T-helper 2 cell treated with Interferon-gamma antibody and Interleukin-4, amounts not matched to agents 5 μg/mL and 100 μg/mL, for 36 hours (primary cell): ENCODE data around the gene PDZD2.
"Not testable (repeated sequence)": the region's sequence is repeated elsewhere in the genome, so short reads cannot be mapped to it uniquely, and the experiment has no call there.

ENCODE experiments used
- DNase-seq: peaks from one replicate; pipeline ENCODE4 v3.0.0; 2021; ENCODE audit warnings: low spot score
- H3K27ac Mint-ChIP-seq: one replicate; pipeline ENCODE4 v1.8.0; 2021; ENCODE audit warnings: mild to moderate bottlenecking, mixed read lengths
- H3K27me3 Mint-ChIP-seq: one replicate; pipeline ENCODE4 v1.8.0; 2021; ENCODE audit warnings: low read depth, mixed read lengths
- H3K36me3 Mint-ChIP-seq: one replicate; pipeline ENCODE4 v1.8.0; 2021; ENCODE audit warnings: low read depth, mixed read lengths
- H3K4me1 Mint-ChIP-seq: one replicate; pipeline ENCODE4 v1.8.0; 2021; ENCODE audit warnings: low read depth, mixed read lengths
- H3K4me3 Mint-ChIP-seq: one replicate; pipeline ENCODE4 v1.8.0; 2022; ENCODE audit warnings: mild to moderate bottlenecking, moderate library complexity, mixed read lengths
- H3K9me3 Mint-ChIP-seq: one replicate; pipeline ENCODE4 v1.8.0; 2021; ENCODE audit warnings: mixed read lengths

Gene PDZD2

DNA sequence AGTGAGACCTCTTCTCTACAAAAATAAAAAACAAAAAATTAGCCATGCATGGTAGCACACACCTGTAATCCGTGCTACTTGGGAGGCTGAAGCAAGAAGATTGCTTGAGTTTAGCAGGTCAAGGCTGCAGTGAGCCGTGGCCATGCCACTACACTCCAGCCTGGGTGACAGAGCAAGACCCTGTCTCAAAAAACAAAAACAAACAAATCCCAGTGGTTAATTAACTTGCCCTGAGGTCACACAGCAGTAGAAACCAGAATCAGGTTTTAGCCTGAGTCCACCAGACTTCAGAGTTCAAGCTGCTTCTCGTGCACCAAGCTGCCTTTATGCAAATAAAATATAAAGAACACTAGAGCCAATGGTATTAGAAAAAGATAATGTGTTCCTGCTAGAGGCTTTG, 365.5 kb downstream of the PDZD2 start:
- no peaks in the 10 kb centered on the region for H3K27me3 Mint-ChIP-seq
- no peaks in the 10 kb centered on the region for H3K36me3 Mint-ChIP-seq
- H3K4me1 Mint-ChIP-seq = no peaks in the 10 kb centered on the region
- no peak overlapping the region for H3K4me3 Mint-ChIP-seq
- no peak for DNase-seq
- H3K9me3 Mint-ChIP-seq = no peaks in the 10 kb centered on the region
- H3K27ac Mint-ChIP-seq = no peak overlapping the region

DNA sequence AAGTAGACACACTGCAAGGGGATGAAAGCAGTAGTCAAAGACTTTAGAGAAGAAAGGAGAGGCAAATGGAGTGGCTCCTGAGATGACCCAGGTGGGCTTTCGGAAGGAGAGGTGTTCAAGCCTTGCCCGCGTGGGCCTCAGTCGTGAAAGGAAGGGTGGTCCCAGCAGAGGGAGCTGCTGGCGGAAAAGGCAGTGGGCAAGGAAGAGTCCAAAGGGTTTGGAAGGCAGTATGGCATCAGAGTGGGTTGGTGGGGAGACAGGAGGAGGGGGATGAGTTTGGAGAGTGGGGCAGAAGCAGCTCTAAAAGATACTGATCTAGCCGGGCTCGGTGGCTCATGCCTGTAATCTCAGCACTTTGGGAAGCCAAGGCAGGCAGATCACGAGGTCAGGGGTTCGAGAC, 369.8 kb downstream of the PDZD2 start:
- H3K27ac Mint-ChIP-seq = no peak overlapping the region
- no peak for DNase-seq
- no peaks in the 10 kb centered on the region for H3K4me1 Mint-ChIP-seq
- H3K4me3 Mint-ChIP-seq = no peak overlapping the region
- peaks cover 6% of the 10 kb centered on the region for H3K27me3 Mint-ChIP-seq
- H3K9me3 Mint-ChIP-seq = no peaks in the 10 kb centered on the region
- no peaks in the 10 kb centered on the region for H3K36me3 Mint-ChIP-seq

DNA sequence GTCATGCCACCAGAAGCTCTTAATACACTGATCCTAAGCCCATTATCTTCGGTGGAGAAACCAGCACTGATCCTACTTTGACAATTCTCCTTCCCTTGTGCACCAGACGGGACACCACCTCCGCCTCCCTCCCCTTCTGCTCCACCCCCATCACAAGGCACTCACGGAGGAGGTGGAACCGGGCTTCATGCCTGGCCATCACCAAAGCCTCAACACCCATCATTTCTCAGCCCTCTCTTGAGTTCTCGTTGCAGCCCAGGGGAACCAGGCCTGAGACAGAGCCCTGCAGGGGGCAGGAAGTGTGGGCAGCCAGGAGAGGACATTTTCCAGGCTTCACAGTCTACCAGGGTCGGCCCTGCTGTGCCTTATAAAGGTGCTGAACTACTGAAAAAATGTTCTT, 374.7 kb downstream of the PDZD2 start:
- H3K27me3 Mint-ChIP-seq = peaks cover 6% of the 10 kb centered on the region
- no peaks in the 10 kb centered on the region for H3K9me3 Mint-ChIP-seq
- H3K4me1 Mint-ChIP-seq = peaks cover 14% of the 10 kb centered on the region
- H3K36me3 Mint-ChIP-seq = no peaks in the 10 kb centered on the region
- no peak overlapping the region for H3K27ac Mint-ChIP-seq
- H3K4me3 Mint-ChIP-seq = no peak overlapping the region
- no peak for DNase-seq

DNA sequence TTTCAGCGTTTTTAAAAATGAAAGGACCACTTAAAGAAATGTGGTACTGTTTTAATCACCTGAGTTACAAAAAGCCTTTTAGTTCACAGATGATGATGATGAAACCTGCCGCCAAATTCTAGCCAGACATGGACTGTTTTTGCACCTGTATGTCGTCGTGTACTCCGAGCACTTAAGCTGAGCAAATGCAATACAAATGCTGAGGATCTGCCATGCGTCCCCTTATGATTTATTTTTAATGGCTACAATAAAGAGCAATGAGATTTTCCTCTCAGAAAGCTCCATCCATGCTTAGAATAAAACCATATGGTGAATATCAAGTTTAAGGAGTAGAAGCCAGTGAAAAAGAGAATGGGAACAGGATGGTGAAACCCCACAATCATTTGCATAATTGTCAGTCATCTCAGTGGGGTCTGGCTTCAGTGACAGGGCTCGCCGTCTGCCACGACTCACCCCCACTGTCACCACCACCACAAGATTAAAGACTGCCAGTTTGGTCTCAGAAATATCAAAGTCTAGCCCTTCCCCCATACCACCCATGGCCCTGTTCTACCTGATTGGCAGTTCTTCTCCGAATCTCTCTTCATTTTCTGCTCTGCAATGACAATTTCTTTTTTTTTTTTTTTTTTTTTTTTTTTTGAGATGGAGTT, 375.3 kb downstream of the PDZD2 start:
- Mint-ChIP-seq H3K9me3 (no peaks in the 10 kb centered on the region), H3K4me1 (peaks cover 15% of the 10 kb centered on the region), H3K27me3 (peaks cover 6% of the 10 kb centered on the region), H3K4me3 (no peak overlapping the region), H3K27ac (no peak overlapping the region), H3K36me3 (no peaks in the 10 kb centered on the region)
- DNase-seq = no peak

DNA sequence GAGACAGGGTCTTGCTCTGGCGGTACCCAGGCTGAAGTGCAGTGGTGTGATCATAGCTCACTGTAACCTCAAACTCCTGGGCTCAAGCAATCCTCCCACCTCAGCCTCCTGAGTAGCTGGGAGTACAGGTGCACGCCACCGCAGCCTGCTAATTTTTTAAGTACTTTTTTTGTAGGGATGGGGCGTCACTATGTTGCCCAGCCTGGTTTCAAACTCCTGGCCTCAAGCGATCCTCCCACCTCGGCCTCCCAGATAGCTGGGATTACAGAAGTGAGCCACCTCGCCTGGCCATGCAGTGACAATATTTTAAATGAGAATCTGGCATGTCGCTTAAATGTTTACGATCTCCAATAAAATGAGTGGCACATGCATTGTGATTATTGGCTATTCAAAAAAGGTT, 376.3 kb downstream of the PDZD2 start:
- not testable (repeated sequence) for H3K27me3 Mint-ChIP-seq, H3K36me3 Mint-ChIP-seq, H3K4me3 Mint-ChIP-seq, DNase-seq, H3K9me3 Mint-ChIP-seq, H3K27ac Mint-ChIP-seq
- H3K4me1 Mint-ChIP-seq = peaks cover 16% of the 10 kb centered on the region

- Mint-ChIP-seq H3K27ac (no peak overlapping the region), H3K4me3 (peak overlapping the region; percentile 18), H3K9me3 (no peaks in the 10 kb centered on the region), H3K36me3 (no peaks in the 10 kb centered on the region), H3K27me3 (peaks cover 6% of the 10 kb centered on the region), H3K4me1 (peaks cover 16% of the 10 kb centered on the region)
- no peak for DNase-seq
These were observed 378.9 kb downstream of the PDZD2 start for GRCh38 chr5:32017692-32018367.

- no peak for DNase-seq
- Mint-ChIP-seq H3K9me3 (no peaks in the 10 kb centered on the region), H3K36me3 (no peaks in the 10 kb centered on the region), H3K27ac (peak overlapping the region; percentile 60), H3K4me3 (no peak overlapping the region), H3K4me1 (peaks cover 18% of the 10 kb centered on the region), H3K27me3 (peaks cover 2% of the 10 kb centered on the region)
These were observed 379.8 kb downstream of the PDZD2 start for GRCh38 chr5:32018476-32019436.

GRCh38 chr5:32020271-32020670, 381.3 kb downstream of the PDZD2 start:
- H3K36me3 Mint-ChIP-seq = no peaks in the 10 kb centered on the region
- H3K4me1 Mint-ChIP-seq = peaks cover 18% of the 10 kb centered on the region
- H3K9me3 Mint-ChIP-seq = no peaks in the 10 kb centered on the region
- H3K27ac Mint-ChIP-seq = peak overlapping the region; percentile 84
- peak overlapping the region; percentile 74 for H3K4me3 Mint-ChIP-seq
- DNase-seq = peak; percentile 7
- H3K27me3 Mint-ChIP-seq = peaks cover 2% of the 10 kb centered on the region

GRCh38 chr5:32020946-32021345, 382.0 kb downstream of the PDZD2 start:
- Mint-ChIP-seq H3K36me3 (no peaks in the 10 kb centered on the region), H3K4me3 (peak overlapping the region; percentile 74), H3K9me3 (no peaks in the 10 kb centered on the region), H3K4me1 (peaks cover 18% of the 10 kb centered on the region), H3K27me3 (peaks cover 2% of the 10 kb centered on the region), H3K27ac (peak overlapping the region; percentile 84)
- no peak for DNase-seq

GRCh38 chr5:32021771-32022170, 382.8 kb downstream of the PDZD2 start:
- Mint-ChIP-seq H3K4me3 (peak overlapping the region; percentile 30), H3K4me1 (peaks cover 18% of the 10 kb centered on the region), H3K27ac (peak overlapping the region; percentile 26), H3K27me3 (peaks cover 5% of the 10 kb centered on the region), H3K36me3 (no peaks in the 10 kb centered on the region), H3K9me3 (no peaks in the 10 kb centered on the region)
- DNase-seq = no peak

GRCh38 chr5:32022638-32023037, 383.7 kb downstream of the PDZD2 start:
- H3K4me3 Mint-ChIP-seq = no peak overlapping the region
- H3K27me3 Mint-ChIP-seq = peaks cover 5% of the 10 kb centered on the region
- H3K4me1 Mint-ChIP-seq = peaks cover 14% of the 10 kb centered on the region
- H3K9me3 Mint-ChIP-seq = no peaks in the 10 kb centered on the region
- no peak for DNase-seq
- no peaks in the 10 kb centered on the region for H3K36me3 Mint-ChIP-seq
- H3K27ac Mint-ChIP-seq = no peak overlapping the region

DNA sequence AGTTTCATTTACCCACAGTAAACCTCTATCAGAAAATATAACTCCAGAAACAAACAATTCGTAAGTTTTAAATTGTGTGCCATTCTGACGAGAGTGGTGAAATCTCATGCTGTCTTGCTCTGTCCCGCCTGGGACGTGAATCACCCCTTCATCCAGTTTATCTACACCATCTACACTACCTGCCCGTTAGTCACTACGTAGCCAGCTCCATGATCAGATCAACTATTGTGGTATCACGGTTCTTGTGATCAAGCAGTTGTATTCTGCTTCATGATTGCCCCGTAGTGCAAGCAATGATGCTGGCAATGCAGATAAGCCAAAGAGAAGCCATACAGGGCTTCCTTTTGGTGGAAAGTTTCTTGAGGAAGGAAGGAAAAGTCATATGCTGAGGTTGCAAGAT, 384.9 kb downstream of the PDZD2 start:
- no peak for DNase-seq
- no peak overlapping the region for H3K27ac Mint-ChIP-seq
- no peak overlapping the region for H3K4me3 Mint-ChIP-seq
- peaks cover 3% of the 10 kb centered on the region for H3K4me1 Mint-ChIP-seq
- H3K27me3 Mint-ChIP-seq = peaks cover 5% of the 10 kb centered on the region
- no peaks in the 10 kb centered on the region for H3K9me3 Mint-ChIP-seq
- no peaks in the 10 kb centered on the region for H3K36me3 Mint-ChIP-seq

DNA sequence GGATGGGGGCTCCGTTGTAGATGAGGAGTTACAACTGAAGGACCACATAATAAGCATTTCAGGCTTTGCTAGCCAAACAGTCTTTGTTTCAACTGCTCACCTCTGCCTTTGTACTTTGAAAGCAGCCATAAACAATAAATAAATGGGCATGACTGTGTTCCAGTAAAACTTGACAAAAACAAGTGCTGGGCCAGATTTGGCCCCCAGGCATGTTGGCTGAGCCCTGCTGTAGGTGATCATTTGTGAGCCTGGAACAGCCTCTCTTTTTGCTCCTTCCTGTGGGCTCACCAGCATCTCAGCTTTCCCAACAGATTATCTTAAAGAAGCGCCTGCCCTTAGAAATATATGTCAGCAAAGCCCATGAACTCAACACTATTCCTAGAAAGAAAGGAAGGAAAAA, 385.8 kb downstream of the PDZD2 start:
- H3K4me3 Mint-ChIP-seq = no peak overlapping the region
- peaks cover 5% of the 10 kb centered on the region for H3K27me3 Mint-ChIP-seq
- H3K9me3 Mint-ChIP-seq = no peaks in the 10 kb centered on the region
- H3K27ac Mint-ChIP-seq = no peak overlapping the region
- no peaks in the 10 kb centered on the region for H3K36me3 Mint-ChIP-seq
- no peak for DNase-seq
- H3K4me1 Mint-ChIP-seq = peaks cover 3% of the 10 kb centered on the region

GRCh38 chr5:32027093-32027716, 388.3 kb downstream of the PDZD2 start:
- DNase-seq = no peak
- H3K4me3 Mint-ChIP-seq = no peak overlapping the region
- peaks cover 15% of the 10 kb centered on the region for H3K27me3 Mint-ChIP-seq
- H3K9me3 Mint-ChIP-seq = no peaks in the 10 kb centered on the region
- no peak overlapping the region for H3K27ac Mint-ChIP-seq
- H3K36me3 Mint-ChIP-seq = no peaks in the 10 kb centered on the region
- H3K4me1 Mint-ChIP-seq = peaks cover 1% of the 10 kb centered on the region
